DND-41 (cell line): ENCODE results near the gene KRT23.

Source experiments
- ATAC-seq: fragments of 200-7000 bp; cut with Tn5 transposase; 3 replicates; pipeline ENCODE4 v1.9.1; 2021; ENCODE audit warnings: low read depth; ENCODE audit not compliant: insufficient read depth
- DNase-seq: peaks from one replicate; pipeline ENCODE4 v3.0.0-alpha.2; 2020
- H2AFZ ChIP-seq: 2 replicates; pipeline ENCODE4 v1.6.0; 2012; ENCODE audit warnings: low read depth, low read length
- H3K27ac ChIP-seq: 2 replicates; pipeline ENCODE4 v1.5.1; 2012; ENCODE audit warnings: low read length, inconsistent platforms
- H3K27me3 ChIP-seq: fragments of 200-600 bp; sonication (generic); 2 replicates; pipeline ENCODE4 v1.6.0; 2012; ENCODE audit warnings: low read length, mild to moderate bottlenecking, inconsistent platforms; ENCODE audit not compliant: insufficient read depth, poor library complexity
- H3K36me3 ChIP-seq: 2 replicates; pipeline ENCODE4 v1.5.1; 2012; ENCODE audit warnings: low read length, inconsistent platforms; ENCODE audit not compliant: insufficient read depth
- H3K4me1 ChIP-seq: 2 replicates; pipeline ENCODE4 v1.5.1; 2012; ENCODE audit warnings: mild to moderate bottlenecking, low read length; ENCODE audit not compliant: insufficient read depth
- H3K4me2 ChIP-seq: 2 replicates; pipeline ENCODE4 v1.6.0; 2012; ENCODE audit warnings: mild to moderate bottlenecking, moderate library complexity, low read length, inconsistent platforms; ENCODE audit not compliant: insufficient read depth
- H3K4me3 ChIP-seq, 2 experiments: fragments of 200-600 bp in 1 of 2; shearing (Covaris generic) in 1 of 2; 2 replicates each; pipeline ENCODE4 v1.5.1; 2012 to 2016; ENCODE audit warnings: inconsistent platforms in 2 of 2, low read length in 2 of 2, mild to moderate bottlenecking in 2 of 2, low read depth in 1 of 2, moderate library complexity in 1 of 2
- H3K79me2 ChIP-seq: 2 replicates; pipeline ENCODE4 v1.6.0; 2012; ENCODE audit warnings: low read length, inconsistent platforms; ENCODE audit not compliant: insufficient read depth
- H3K9ac ChIP-seq: 2 replicates; pipeline ENCODE4 v1.6.0; 2012; ENCODE audit warnings: low read depth, mild to moderate bottlenecking, inconsistent platforms, low read length, moderate library complexity
- H3K9me3 ChIP-seq: 2 replicates; pipeline ENCODE4 v1.5.1; 2012; ENCODE audit warnings: low read length, moderate library complexity, mild to moderate bottlenecking, inconsistent platforms; ENCODE audit not compliant: insufficient read depth, severe bottlenecking
- H4K20me1 ChIP-seq: 2 replicates; pipeline ENCODE4 v1.6.0; 2012; ENCODE audit warnings: low read length; ENCODE audit not compliant: insufficient read depth
- CTCF ChIP-seq: IDR thresholded peaks from 2 replicates; pipeline ENCODE4 v1.5.1; 2012; ENCODE audit warnings: borderline replicate concordance, low read length, moderate library complexity, mild to moderate bottlenecking; ENCODE audit not compliant: poor library complexity, severe bottlenecking; ENCODE audit errors: extremely low read depth
- EZH2 ChIP-seq: IDR thresholded peaks from 3 replicates; pipeline ENCODE4 v1.6.1; 2012; ENCODE audit warnings: borderline replicate concordance, low read depth, mild to moderate bottlenecking, moderate library complexity, low read length, inconsistent platforms; ENCODE audit not compliant: severe bottlenecking

The KRT23 gene

DNA sequence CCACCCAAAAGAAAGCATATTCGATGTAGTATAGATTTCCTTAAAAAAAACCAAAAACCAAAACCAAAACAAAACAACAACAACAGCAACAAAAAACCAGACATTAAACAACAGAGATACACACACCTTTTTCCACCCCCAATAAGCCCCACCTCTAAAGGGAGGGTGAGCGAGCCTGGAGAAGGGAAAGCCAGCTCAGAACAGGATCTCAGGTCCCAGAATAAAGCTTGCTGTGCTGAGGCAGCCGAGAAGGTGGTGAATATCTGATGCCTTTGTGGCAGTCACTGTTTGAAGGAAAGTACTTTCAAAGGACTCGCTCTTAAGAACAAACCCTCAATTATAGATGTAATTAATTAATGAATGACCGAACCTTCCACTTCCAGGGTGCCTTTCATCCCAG, 470 bp downstream of the KRT23 start:
- no peak overlapping the region for H3K9ac ChIP-seq
- no peaks in the 10 kb centered on the region for H3K36me3 ChIP-seq
- H4K20me1 ChIP-seq = no peaks in the 10 kb centered on the region
- TF ChIP-seq EZH2 (no peak), CTCF (no peak)
- ATAC-seq (no peak), DNase-seq (no peak)
- H3K27me3 ChIP-seq = peaks cover 43% of the 10 kb centered on the region
- H3K9me3 ChIP-seq = no peaks in the 10 kb centered on the region
- H3K4me3 ChIP-seq = no peak overlapping the region
- H3K4me1 ChIP-seq = no peaks in the 10 kb centered on the region
- no peak overlapping the region for H3K27ac ChIP-seq
- H2AFZ ChIP-seq = no peak overlapping the region
- no peak overlapping the region for H3K4me2 ChIP-seq
- no peaks in the 10 kb centered on the region for H3K79me2 ChIP-seq

DNA sequence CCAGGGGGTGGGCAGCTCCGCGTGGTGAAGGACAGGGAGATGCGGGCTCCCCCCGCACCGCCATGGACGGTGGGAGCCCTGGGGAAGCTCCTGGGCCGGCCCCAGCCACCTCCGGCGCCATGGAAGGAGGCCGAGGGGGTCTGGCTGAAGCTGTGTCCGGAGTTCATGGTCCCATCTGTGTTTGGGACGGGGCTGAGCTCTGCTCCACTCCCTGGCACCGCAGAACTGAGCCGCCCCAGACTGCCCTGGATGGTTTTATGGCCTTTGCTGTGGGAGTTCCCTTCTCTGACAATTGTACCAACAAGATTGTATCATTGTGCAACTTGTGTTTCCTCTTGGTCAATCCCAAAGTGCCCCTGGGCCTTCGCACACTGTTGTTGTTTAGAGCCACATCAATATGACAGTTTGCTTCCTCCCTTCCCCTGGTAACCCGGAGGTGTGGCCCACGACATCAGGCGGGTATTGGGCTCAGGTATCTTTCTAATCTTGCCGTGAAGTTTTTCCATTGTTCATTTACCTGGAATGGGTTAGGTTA, 942 bp downstream of the KRT23 start:
- Histone ChIP-seq H3K9ac (no peak overlapping the region), H3K27ac (no peak overlapping the region), H3K27me3 (peaks cover 43% of the 10 kb centered on the region), H3K4me2 (no peak overlapping the region), H3K9me3 (no peaks in the 10 kb centered on the region), H3K4me3 (no peak overlapping the region), H3K79me2 (no peaks in the 10 kb centered on the region), H3K4me1 (no peaks in the 10 kb centered on the region), H2AFZ (no peak overlapping the region), H3K36me3 (no peaks in the 10 kb centered on the region), H4K20me1 (no peaks in the 10 kb centered on the region)
- TF ChIP-seq CTCF (no peak), EZH2 (no peak)
- no peak for ATAC-seq
- DNase-seq = no peak

DNA sequence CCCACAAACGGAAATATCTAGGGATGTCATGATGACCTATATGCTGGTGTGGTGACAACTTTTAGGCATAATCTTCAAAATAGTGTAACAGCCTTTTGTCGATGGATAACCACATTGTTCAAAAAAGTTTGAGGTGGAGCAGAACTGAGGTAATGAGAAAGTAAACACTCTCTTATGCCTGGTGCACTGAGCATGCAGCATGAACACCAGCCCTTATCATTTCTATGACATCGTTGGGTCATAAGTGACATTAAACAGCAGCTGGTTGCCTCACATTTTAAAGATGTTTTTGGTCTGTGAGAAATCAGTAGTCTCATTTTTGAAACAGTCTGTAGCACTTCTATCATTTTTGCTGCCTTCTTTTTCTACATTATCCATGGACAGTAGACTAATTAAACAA, 1.8 kb downstream of the KRT23 start:
- no peak for ATAC-seq
- no peaks in the 10 kb centered on the region for H4K20me1 ChIP-seq
- H3K27me3 ChIP-seq = peaks cover 41% of the 10 kb centered on the region
- no peak for TF ChIP-seq EZH2
- TF ChIP-seq CTCF = no peak
- no peak overlapping the region for H3K9ac ChIP-seq
- H3K4me3 ChIP-seq = no peak overlapping the region
- H3K27ac ChIP-seq = no peak overlapping the region
- no peaks in the 10 kb centered on the region for H3K9me3 ChIP-seq
- H3K36me3 ChIP-seq = no peaks in the 10 kb centered on the region
- H2AFZ ChIP-seq = no peak overlapping the region
- no peak overlapping the region for H3K4me2 ChIP-seq
- DNase-seq = no peak
- H3K79me2 ChIP-seq = no peaks in the 10 kb centered on the region
- no peaks in the 10 kb centered on the region for H3K4me1 ChIP-seq

DNA sequence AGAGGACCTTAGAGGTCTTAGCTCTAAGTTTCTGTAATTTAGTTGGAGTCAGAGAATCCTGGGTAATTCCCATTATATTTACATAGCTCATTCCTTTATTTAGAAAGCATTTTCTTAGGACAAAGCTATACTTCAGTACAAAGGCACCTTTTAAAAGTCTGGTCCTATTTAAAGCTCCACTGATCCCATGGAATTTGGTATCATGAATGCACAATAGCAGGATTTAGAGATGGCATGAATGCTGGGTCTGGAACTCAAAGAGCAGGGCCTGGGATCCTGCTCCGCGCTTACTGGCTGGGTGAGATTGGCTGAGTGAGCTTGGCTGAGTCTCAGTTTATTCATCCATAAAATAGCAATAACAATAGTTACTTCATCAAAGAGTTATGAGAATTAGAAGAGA, 4.8 kb downstream of the KRT23 start:
- DNase-seq = no peak
- H4K20me1 ChIP-seq = no peaks in the 10 kb centered on the region
- peaks cover 23% of the 10 kb centered on the region for H3K27me3 ChIP-seq
- no peak overlapping the region for H3K9ac ChIP-seq
- no peak for TF ChIP-seq EZH2
- no peak for TF ChIP-seq CTCF
- H3K27ac ChIP-seq = no peak overlapping the region
- no peak overlapping the region for H3K4me2 ChIP-seq
- no peak overlapping the region for H3K4me3 ChIP-seq
- no peak for ATAC-seq
- H2AFZ ChIP-seq = no peak overlapping the region
- no peaks in the 10 kb centered on the region for H3K9me3 ChIP-seq
- H3K79me2 ChIP-seq = no peaks in the 10 kb centered on the region
- no peaks in the 10 kb centered on the region for H3K4me1 ChIP-seq
- H3K36me3 ChIP-seq = no peaks in the 10 kb centered on the region
